ENCODE measurements around the gene DOCK10.

The DOCK10 gene

GRCh38 chr2:225041851-225042799 lies at the start of gene DOCK10:
DOCK10 (minus strand) TSS chr2:225042468; CDS start chr2:225042374, 94 bp downstream.
- Histone ChIP-seq H3K4me3 (ENCODE audit: low read length) (peak within 1 kb of the TSS; percentile 57), H3K9me3 (ENCODE audit: low read length) (no peaks in the 10 kb centered on the region), H3K36me3 (ENCODE audit: insufficient read depth, low read length) (no peaks in the 10 kb centered on the region), H2AFZ (ENCODE audit: low read depth, low read length) (peak within 1 kb of the TSS; percentile 96), H3K27me3 (ENCODE audit: insufficient read depth, low read length) (peaks cover 13% of the 10 kb centered on the region), H3K4me1 (ENCODE audit: insufficient read depth, low read length) (peaks cover 11% of the 10 kb centered on the region)

DNA sequence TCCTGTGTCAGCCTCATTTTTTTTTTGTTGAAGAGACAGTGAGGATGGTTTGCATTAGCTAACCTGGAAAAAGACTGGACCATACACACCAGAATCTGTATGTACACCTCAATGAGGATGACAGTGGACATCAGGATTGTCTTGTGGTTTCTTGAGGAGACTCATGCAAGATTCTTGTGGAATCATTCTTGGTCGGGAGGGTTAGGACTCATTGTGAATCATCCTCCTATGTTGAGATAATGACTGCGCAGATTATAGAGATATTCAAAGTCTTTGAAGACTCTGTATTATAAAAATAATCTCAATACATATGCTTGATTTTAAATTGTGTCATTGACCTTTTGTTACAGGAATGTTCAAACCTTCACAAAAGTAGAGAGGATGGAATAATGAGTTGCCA lies 49.1 kb upstream of the DOCK10 start:
- no peak overlapping the region for H2AFZ ChIP-seq (ENCODE audit: low read depth, low read length)
- no peaks in the 10 kb centered on the region for H3K9me3 ChIP-seq (ENCODE audit: low read length)
- H3K36me3 ChIP-seq (ENCODE audit: insufficient read depth, low read length) = no peaks in the 10 kb centered on the region
- no peak overlapping the region for H3K4me3 ChIP-seq (ENCODE audit: low read length)
- no peaks in the 10 kb centered on the region for H3K27me3 ChIP-seq (ENCODE audit: insufficient read depth, low read length)
- H3K4me1 ChIP-seq (ENCODE audit: insufficient read depth, low read length) = no peaks in the 10 kb centered on the region

DNA sequence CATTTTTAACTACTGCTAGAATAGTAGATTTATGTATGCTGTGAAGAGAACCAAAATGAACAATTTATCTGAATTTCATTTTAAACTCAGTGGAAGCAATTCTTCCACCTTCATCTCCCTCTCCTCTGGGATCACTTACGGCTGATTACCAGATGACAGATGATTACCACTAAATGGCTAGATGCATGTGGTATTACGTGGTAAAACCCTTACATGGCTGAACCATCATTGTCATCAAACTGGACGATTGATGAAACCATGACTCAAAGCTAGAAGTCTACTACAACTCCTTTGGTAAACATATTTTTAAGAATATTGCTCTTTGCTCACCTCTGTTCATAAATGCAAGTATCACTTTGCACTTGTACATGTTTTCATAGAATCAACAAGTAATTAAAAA lies 48.5 kb upstream of the DOCK10 start:
- H3K4me1 ChIP-seq (ENCODE audit: insufficient read depth, low read length) = no peaks in the 10 kb centered on the region
- H3K36me3 ChIP-seq (ENCODE audit: insufficient read depth, low read length) = no peaks in the 10 kb centered on the region
- H2AFZ ChIP-seq (ENCODE audit: low read depth, low read length) = no peak overlapping the region
- no peaks in the 10 kb centered on the region for H3K27me3 ChIP-seq (ENCODE audit: insufficient read depth, low read length)
- H3K4me3 ChIP-seq (ENCODE audit: low read length) = no peak overlapping the region
- no peaks in the 10 kb centered on the region for H3K9me3 ChIP-seq (ENCODE audit: low read length)

- no peaks in the 10 kb centered on the region for H3K36me3 ChIP-seq (ENCODE audit: insufficient read depth, low read length)
- no peak overlapping the region for H3K4me3 ChIP-seq (ENCODE audit: low read length)
- no peak overlapping the region for H2AFZ ChIP-seq (ENCODE audit: low read depth, low read length)
- no peaks in the 10 kb centered on the region for H3K9me3 ChIP-seq (ENCODE audit: low read length)
- H3K4me1 ChIP-seq (ENCODE audit: insufficient read depth, low read length) = no peaks in the 10 kb centered on the region
- no peaks in the 10 kb centered on the region for H3K27me3 ChIP-seq (ENCODE audit: insufficient read depth, low read length)
These were observed 44.6 kb upstream of the DOCK10 start for GRCh38 chr2:225086915-225087314.

GRCh38 chr2:225086439-225086838 lies 44.2 kb upstream of the DOCK10 start:
- Histone ChIP-seq H3K4me1 (ENCODE audit: insufficient read depth, low read length) (no peaks in the 10 kb centered on the region), H3K9me3 (ENCODE audit: low read length) (no peaks in the 10 kb centered on the region)

GRCh38 chr2:225083276-225083675 lies 41.0 kb upstream of the DOCK10 start:
- Histone ChIP-seq H3K4me3 (ENCODE audit: low read length) (no peak overlapping the region), H3K4me1 (ENCODE audit: insufficient read depth, low read length) (no peaks in the 10 kb centered on the region), H2AFZ (ENCODE audit: low read depth, low read length) (no peak overlapping the region), H3K9me3 (ENCODE audit: low read length) (no peaks in the 10 kb centered on the region), H3K36me3 (ENCODE audit: insufficient read depth, low read length) (no peaks in the 10 kb centered on the region), H3K27me3 (ENCODE audit: insufficient read depth, low read length) (no peaks in the 10 kb centered on the region)

More at GRCh38 chr2:225086439-225086838, 44.2 kb upstream of the DOCK10 start:
- no peak overlapping the region for H2AFZ ChIP-seq (ENCODE audit: low read depth, low read length)
- H3K27me3 ChIP-seq (ENCODE audit: insufficient read depth, low read length) = no peaks in the 10 kb centered on the region
- no peaks in the 10 kb centered on the region for H3K36me3 ChIP-seq (ENCODE audit: insufficient read depth, low read length)
- H3K4me3 ChIP-seq (ENCODE audit: low read length) = no peak overlapping the region

DNA sequence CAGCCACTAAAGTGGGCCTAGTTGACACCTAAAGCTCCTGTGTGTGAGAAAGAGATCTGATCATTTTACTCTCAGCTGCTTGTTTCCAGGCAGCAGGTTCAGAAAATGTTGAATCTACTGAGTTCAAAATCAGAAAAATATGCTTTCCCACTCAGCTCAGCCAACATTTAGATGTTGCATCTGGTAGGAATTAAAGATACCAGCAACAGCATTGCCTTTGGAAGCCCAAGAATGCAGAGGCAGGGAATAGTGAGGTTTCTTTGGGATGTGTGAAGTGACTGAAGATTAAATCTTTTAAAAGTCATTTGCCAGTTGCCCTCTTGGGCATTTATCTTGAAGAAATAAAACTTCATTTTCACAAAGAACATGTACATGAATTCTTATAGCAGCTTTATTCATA lies 33.9 kb upstream of the DOCK10 start:
- H3K4me3 ChIP-seq (ENCODE audit: low read length) = no peak overlapping the region
- H3K27me3 ChIP-seq (ENCODE audit: insufficient read depth, low read length) = no peaks in the 10 kb centered on the region
- H3K4me1 ChIP-seq (ENCODE audit: insufficient read depth, low read length) = peaks cover 3% of the 10 kb centered on the region
- H3K36me3 ChIP-seq (ENCODE audit: insufficient read depth, low read length) = no peaks in the 10 kb centered on the region
- H3K9me3 ChIP-seq (ENCODE audit: low read length) = no peaks in the 10 kb centered on the region
- H2AFZ ChIP-seq (ENCODE audit: low read depth, low read length) = no peak overlapping the region

- Histone ChIP-seq H3K36me3 (ENCODE audit: insufficient read depth, low read length) (no peaks in the 10 kb centered on the region), H3K4me3 (ENCODE audit: low read length) (no peak overlapping the region), H3K4me1 (ENCODE audit: insufficient read depth, low read length) (peaks cover 3% of the 10 kb centered on the region), H2AFZ (ENCODE audit: low read depth, low read length) (no peak overlapping the region), H3K27me3 (ENCODE audit: insufficient read depth, low read length) (no peaks in the 10 kb centered on the region), H3K9me3 (ENCODE audit: low read length) (no peaks in the 10 kb centered on the region)
These were observed 32.8 kb upstream of the DOCK10 start for GRCh38 chr2:225074919-225075681.

GRCh38 chr2:225074366-225074765 lies 32.1 kb upstream of the DOCK10 start:
- peaks cover 3% of the 10 kb centered on the region for H3K4me1 ChIP-seq (ENCODE audit: insufficient read depth, low read length)
- H3K4me3 ChIP-seq (ENCODE audit: low read length) = no peak overlapping the region
- H3K9me3 ChIP-seq (ENCODE audit: low read length) = no peaks in the 10 kb centered on the region
- no peaks in the 10 kb centered on the region for H3K27me3 ChIP-seq (ENCODE audit: insufficient read depth, low read length)
- no peak overlapping the region for H2AFZ ChIP-seq (ENCODE audit: low read depth, low read length)
- H3K36me3 ChIP-seq (ENCODE audit: insufficient read depth, low read length) = no peaks in the 10 kb centered on the region

DNA sequence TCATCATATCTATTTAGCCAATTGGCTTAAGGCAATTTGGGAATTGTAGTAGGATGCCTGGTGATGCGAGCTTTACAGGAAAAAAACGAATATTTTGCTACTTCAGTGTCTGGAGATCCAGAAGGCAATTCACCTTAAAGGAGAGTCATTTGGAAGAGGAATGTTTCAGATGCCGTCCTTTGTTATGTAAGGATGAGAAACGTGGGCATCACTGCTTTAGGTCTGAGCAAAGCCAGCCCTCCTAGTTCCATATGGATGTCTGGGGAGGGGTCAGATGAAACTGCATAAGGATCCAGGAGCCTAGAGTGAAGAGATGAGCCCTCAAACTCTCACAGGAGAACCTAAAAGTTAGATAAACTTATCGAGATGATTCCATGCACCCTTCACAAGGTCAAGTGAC lies 30.9 kb upstream of the DOCK10 start:
- Histone ChIP-seq H3K36me3 (ENCODE audit: insufficient read depth, low read length) (no peaks in the 10 kb centered on the region), H3K9me3 (ENCODE audit: low read length) (no peaks in the 10 kb centered on the region), H3K4me1 (ENCODE audit: insufficient read depth, low read length) (peaks cover 3% of the 10 kb centered on the region)

DNA sequence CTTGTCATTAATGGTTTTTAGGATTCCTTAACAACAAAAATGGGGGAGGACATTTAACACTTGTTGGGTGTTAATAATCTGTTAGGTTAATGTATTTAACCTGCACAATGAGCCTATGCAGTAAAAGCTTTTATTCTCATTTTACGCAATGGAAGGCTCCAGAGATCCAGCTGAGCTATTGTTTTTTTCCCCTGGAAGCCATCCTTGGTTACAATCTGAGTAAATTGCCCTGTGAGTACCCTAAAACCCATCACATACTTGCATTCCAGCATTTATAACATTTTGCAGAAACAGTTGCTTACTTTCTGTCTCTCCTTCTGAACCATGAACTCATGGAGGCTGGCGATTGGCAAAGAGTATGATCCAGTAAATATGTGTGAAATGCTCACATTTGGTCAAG lies 30.2 kb upstream of the DOCK10 start:
- Histone ChIP-seq H3K4me3 (ENCODE audit: low read length) (no peak overlapping the region), H3K36me3 (ENCODE audit: insufficient read depth, low read length) (no peaks in the 10 kb centered on the region), H3K27me3 (ENCODE audit: insufficient read depth, low read length) (no peaks in the 10 kb centered on the region), H3K9me3 (ENCODE audit: low read length) (no peaks in the 10 kb centered on the region), H3K4me1 (ENCODE audit: insufficient read depth, low read length) (peaks cover 3% of the 10 kb centered on the region), H2AFZ (ENCODE audit: low read depth, low read length) (no peak overlapping the region)

More for the DNA sequence above, 30.9 kb upstream of the DOCK10 start:
- Histone ChIP-seq H2AFZ (ENCODE audit: low read depth, low read length) (no peak overlapping the region), H3K4me3 (ENCODE audit: low read length) (no peak overlapping the region), H3K27me3 (ENCODE audit: insufficient read depth, low read length) (no peaks in the 10 kb centered on the region)

DNA sequence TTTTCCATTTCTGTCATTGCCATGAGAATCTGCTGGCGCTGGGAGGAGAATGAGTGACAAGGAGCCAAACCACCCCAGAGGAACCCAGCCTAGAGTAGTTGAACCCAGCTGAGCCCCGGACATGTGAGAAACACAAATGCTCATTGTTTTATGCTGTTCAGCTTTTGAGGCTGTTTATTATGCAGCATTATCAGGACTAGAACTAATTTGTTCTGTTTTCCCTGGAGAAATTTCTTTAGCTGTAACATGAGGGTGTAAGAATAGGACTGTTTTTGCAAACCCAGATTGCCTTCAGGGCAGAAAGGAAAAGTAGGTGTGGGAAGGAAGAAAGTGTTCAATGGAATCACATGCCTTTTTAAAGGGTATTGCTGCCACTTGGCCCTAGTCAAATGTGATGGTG lies 28.5 kb upstream of the DOCK10 start:
- Histone ChIP-seq H3K4me1 (ENCODE audit: insufficient read depth, low read length) (peaks cover 3% of the 10 kb centered on the region), H3K4me3 (ENCODE audit: low read length) (no peak overlapping the region), H3K27me3 (ENCODE audit: insufficient read depth, low read length) (no peaks in the 10 kb centered on the region), H2AFZ (ENCODE audit: low read depth, low read length) (no peak overlapping the region), H3K36me3 (ENCODE audit: insufficient read depth, low read length) (no peaks in the 10 kb centered on the region), H3K9me3 (ENCODE audit: low read length) (no peaks in the 10 kb centered on the region)

GRCh38 chr2:225069966-225070365 lies 27.7 kb upstream of the DOCK10 start:
- Histone ChIP-seq H3K9me3 (ENCODE audit: low read length) (no peaks in the 10 kb centered on the region), H3K4me1 (ENCODE audit: insufficient read depth, low read length) (peaks cover 2% of the 10 kb centered on the region), H2AFZ (ENCODE audit: low read depth, low read length) (no peak overlapping the region), H3K36me3 (ENCODE audit: insufficient read depth, low read length) (no peaks in the 10 kb centered on the region), H3K27me3 (ENCODE audit: insufficient read depth, low read length) (no peaks in the 10 kb centered on the region), H3K4me3 (ENCODE audit: low read length) (no peak overlapping the region)

All from neuron (in vitro differentiated cells).